Fibroblast of upper back skin (primary cell): ENCODE data around the gene TAF11L4.
"Not testable (repeated sequence)": the region's sequence is repeated elsewhere in the genome, so short reads cannot be mapped to it uniquely, and the experiment has no call there.

Experiments used
- DNase-seq: peaks from one replicate; pipeline ENCODE4 v3.0.0-alpha.2; 2013

The TAF11L4 gene

DNA sequence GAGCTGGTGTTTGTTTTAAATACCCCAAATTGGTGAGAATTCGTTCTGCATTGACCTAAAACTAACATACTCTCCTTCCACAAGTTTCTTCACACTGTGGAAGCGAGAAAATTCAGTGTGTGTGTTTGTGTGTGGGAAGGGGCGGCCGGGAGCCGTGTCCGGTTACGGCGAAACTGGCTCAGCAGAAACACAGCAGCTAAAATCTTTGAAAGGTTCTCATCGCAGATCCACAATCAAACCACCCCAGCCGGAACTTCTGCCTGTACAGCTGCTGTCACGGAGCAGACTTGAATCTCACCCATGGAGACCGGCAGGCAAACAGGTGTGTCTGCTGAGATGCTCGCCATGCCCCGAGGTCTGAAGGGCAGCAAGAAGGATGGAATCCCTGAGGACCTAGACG is at the start of gene TAF11L4:
Gene TAF11L4, plus strand, starts transcription at position 301 of the 400 bp plus-strand sequence.
- not testable (repeated sequence) for DNase-seq

DNA sequence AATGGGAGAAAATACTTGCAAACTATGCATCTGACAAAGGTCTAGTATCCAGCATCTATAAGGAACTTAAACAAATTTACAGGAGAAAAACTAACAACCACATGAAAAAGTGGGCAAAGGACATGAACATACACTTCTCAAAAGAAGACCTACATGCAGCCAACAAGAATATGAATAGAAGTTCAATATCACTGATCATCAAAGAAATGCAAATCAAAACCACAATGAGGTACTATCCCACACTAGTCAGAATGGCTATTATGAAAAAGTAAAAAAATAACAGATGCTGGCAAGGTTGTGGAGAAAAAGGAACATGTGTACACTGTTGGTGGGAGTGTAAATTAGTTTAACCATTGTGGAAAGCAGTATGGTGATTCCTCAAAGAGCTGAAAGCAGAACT is 46.5 kb upstream of the TAF11L4 start:
- DNase-seq, result not testable (repeated sequence)

DNA sequence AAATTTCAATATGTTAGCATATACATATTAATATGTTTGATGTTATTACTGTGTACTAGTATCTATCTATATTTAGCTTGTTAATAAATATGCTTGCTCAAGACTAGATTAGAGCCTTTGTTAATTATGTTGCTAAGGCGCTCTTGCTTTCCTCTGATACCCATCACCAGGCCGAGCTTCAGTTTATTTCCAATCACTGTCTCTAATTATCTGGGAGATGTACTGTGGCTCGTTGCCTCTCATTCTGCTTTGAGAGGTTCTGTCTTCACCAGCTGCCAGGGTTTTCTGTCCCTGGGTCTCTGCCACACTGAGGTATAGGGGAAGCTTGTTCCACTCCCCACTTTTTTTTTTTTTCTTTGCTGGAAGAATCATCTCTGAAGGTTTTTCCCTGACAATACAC is 44.6 kb upstream of the TAF11L4 start:
- DNase-seq, result no peak

DNA sequence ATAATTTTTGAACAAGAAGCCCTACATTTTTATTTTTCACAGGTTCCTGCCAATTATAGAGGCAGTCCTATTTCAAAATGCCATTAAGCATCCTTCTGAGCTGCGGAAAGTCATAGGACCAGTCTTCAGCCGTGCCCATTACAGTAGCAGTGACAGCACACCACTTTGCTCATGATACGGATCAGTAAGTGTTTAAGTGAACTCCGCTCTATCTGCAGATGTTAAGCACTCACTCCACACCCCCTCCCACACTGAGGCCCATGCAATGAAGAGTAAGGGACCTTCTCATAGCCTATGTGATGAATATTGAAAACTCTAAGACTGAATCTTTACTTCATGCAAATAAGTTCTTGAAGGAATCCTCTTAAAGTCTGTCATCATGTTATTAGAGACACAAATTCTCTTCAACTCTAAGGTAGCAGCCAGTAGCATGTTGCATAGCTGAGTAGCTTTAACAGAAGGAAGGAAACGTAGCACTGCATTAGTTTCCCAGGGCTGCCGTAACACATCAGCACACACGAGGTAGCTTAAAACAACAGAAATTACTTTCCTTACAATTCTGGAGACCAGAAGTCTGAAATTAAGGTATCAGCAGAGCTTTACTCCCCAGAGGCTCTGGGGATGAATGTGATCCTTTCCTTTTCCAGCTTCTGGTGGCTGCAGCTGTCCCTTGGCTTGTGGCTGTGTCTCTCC is 43.9 kb upstream of the TAF11L4 start:
- no peak for DNase-seq

DNA sequence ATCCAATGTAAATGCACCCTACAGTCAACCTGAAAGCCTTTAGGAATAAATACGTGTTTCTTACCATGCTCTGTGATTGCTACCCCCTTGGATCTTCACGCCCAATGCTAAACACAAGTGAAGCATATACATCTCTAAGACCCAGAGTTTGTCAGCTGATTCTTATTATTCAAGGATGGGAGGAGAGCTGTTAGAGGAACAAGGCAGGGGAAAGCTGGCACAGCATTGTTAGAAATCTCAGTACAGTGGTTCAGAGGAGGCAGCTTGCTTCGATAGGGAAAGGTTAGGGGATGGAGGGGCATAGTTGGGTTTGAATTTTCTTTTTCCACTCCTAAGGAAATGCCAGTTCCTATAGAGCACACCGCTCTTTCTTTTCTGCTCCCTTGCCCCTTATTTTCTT is 40.2 kb upstream of the TAF11L4 start:
- DNase-seq, result no peak

DNA sequence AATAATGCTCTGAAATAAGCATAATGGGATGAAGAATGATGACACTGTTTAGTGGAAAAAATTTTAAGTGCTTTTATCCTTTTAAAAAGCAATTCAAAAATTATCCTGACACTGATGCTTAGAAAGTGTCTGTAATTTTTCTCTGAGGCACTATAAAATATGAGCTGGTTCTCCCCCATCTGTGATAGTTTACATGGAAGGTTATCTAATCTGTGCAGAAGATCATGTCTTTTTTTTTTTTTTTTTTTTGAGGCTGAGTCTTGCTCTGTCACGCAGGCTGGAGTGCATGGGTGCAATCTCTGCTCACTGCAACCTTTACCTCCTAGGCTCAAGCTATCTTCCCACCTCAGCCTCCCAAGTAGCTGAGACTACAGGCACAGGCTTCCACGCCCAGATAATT is 38.8 kb upstream of the TAF11L4 start:
- no peak for DNase-seq

DNA sequence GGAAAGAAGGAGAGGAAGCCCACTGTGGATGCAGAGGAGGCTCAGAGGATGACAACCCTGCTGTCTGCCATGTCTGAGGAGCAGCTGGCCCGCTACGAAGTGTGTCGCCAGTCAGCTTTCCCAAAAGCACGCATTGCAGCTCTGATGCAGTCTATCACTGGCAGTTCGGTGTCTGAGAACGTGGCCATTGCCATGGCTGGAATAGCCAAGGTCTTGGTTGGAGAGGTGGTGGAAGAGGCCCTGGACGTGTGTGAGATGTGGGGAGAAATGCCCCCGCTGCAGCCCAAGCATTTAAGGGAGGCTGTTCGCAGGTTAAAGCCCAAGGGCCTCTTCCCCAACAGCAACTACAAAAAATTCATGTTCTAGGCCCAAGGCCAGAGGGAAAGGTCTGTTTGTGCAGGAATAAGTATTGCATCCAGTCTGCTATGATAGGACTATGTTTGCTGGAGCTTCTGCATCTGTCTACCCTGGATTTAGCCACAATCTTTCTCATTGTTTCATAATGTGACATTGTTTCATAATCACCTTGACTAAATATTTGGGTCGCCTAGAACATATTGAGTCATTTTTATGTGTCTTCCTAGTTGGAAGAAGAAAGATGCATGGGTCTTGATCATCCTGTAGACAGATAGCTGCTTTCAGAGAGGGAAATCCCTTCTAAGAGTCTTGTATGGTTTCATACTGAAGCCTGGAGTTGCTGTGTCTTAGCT is 35.0 kb upstream of the TAF11L4 start:
- not testable (repeated sequence) for DNase-seq

DNA sequence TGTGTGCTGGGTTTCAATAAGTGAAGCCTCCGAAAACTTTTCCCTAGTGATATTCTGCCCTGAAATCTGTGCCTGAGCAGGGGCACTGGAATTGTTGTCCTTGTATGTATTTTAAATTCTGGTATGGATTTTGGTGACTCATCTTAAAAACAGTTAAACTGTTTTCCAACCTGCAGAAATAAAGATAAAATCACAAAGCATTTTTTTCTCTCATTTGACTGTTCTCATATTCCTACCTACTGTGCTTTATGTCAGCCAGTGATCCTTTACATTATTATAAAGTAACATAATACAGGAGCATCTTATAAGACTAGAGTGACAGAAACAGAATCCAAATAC is 34.5 kb upstream of the TAF11L4 start:
- DNase-seq, result no peak

DNA sequence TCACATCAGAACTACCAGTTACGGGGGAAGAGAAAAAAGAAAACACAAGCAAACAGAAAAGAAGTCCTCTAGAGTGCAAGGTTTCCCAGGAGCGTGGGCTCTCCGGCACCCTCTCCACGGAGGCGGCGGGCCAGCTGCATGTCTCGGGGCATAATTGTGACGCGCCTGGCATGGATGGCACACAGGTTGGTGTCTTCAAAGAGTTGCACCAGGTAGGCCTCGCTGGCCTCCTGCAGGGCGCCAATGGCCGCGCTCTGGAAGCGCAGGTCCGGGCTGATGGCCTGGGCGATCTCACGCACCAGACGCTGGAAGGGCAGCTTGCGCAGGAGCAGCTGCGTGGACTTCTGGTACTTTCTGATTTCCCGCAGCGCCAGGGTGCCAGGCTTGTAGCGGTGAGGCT is 30.3 kb upstream of the TAF11L4 start:
- DNase-seq, result not testable (repeated sequence)

DNA sequence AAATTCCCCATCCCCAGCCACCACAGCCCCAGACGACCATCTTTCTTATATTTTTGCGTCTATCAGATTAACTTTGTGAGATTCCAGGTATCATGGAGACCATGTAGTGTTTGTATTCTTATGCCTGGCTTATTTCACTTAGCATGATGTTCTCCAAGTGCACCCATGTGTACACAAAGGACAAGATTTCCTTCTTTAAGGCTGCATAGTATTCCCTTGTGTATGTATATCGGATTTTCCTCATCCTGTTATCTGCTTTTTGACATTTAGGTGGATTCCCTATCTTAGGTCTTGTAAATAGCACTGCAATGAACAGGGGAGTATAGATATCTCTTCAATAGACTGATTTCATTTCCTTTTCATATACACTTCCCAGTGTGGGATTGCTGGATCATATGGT is 28.8 kb upstream of the TAF11L4 start:
- no peak for DNase-seq

DNA sequence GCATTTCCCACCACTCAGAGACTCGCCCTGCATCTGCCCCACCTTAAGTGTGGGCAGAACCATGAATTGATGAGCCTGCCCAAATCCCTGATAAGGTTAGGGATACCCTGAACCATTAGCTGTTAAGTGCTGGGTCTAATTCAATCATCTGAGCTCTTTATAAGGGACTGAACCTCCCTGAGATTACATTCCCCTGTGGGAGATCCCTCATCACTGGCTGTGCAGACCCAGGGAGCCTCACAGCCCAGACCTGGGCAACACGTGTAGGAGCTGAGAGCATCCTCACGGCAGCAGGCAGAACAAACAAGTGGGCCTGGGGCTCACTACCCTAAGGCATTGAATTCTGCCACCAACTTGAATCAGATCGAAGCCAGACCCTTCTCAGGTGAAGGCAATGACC is 24.2 kb upstream of the TAF11L4 start:
- DNase-seq, result no peak

DNA sequence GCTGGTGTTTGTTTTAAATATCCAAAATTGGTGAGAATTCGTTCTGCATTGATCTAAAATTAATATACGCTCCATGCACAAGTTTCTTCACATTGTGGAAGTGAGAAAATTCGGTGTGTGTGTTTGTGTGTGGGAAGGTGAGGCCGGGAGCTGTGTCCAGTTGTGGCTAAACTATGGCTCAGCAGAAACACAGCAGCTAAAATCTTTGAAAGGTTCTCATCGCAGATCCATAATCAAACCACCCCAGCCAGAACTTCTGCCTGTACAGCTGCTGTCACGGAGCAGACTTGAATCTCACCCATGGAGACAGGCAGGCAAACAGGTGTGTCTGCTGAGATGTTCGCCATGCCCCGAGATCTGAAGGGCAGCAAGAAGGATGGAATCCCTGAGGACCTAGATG is 23.7 kb upstream of the TAF11L4 start, which contains the start of gene TAF11L2:
Gene TAF11L2, plus strand, starts transcription at position 301 of the 400 bp plus-strand sequence.
- not testable (repeated sequence) for DNase-seq

DNA sequence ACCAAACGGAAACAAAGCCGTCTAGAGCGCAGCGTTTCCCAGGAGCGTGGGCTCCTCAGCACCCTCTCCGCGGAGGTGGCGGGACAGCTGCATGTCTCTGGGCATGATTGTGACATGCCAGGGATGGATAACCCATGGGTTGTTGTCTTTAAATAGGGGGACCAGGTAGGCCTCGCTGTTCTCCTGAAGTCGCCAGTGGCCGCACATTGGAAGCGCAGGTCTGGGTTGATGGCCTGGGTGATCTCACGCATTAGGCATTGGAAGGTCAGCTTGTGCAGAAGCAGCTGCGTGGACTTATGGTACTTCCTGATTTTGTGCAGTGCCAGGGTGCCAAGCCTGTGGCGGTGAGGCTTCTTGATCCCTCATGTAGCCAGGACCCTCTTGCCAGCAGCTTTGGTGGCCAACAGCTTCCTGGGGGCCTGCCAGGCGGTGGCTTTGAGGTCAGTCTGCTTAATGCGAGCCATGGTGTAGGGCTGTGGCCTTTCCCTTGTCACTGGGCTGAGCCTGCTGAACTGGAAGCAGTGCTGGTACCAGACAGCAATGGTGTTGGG is 9.8 kb upstream of the TAF11L4 start:
- no peak for DNase-seq

DNA sequence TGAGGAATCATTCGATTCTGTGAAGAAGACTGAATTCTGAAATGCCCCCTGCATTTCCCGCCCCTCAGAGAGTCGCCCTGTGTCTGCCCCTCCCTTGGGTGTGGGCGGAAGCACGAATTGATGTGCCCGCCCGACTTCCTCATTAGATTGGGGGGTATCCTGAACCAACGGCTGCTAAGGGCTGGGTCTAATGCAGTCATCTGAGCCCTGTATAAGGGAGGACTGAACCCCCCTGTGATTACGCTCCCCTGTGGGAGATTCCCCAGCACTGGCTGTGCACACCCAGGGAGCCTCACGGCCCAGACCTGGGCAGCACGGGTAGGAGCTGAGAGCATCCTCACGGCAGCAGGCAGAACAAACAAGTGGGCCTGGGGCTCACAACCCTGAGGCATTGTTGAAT is 4.1 kb upstream of the TAF11L4 start:
- DNase-seq, result not testable (repeated sequence)

DNA sequence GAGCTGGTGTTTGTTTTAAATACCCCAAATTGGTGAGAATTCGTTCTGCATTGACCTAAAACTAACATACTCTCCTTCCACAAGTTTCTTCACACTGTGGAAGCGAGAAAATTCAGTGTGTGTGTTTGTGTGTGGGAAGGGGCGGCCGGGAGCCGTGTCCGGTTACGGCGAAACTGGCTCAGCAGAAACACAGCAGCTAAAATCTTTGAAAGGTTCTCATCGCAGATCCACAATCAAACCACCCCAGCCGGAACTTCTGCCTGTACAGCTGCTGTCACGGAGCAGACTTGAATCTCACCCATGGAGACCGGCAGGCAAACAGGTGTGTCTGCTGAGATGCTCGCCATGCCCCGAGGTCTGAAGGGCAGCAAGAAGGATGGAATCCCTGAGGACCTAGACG is 3.5 kb upstream of the TAF11L4 start, which contains the start of gene TAF11L3:
Gene TAF11L3, plus strand, starts transcription at position 301 of the 400 bp plus-strand sequence.
- DNase-seq, result not testable (repeated sequence)

DNA sequence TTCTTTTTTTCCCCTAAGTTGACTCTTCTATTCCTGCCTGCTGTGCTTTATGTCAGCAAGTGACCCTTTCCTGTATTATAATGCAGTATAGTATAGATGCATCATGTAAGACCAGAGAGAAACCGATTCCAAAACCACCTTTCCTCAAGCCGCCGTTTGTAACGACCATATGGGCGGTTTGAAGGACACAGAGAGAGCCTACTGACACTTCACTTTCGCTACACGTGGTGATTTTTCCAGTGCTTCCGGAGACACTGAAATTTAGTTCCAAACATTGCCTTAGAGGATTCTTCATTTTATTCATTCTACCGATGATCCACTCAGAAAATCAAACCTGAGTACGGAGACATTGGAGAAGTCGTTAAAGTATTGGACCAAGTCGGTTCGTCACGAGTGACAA is 2.1 kb upstream of the TAF11L4 start:
- not testable (repeated sequence) for DNase-seq

DNA sequence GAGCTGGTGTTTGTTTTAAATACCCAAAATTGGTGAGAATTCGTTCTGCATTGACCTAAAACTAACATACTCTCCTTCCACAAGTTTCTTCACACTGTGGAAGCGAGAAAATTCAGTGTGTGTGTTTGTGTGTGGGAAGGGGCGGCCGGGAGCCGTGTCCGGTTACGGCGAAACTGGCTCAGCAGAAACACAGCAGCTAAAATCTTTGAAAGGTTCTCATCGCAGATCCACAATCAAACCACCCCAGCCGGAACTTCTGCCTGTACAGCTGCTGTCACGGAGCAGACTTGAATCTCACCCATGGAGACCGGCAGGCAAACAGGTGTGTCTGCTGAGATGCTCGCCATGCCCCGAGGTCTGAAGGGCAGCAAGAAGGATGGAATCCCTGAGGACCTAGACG is 3.3 kb downstream of the TAF11L4 start, which contains the start of gene TAF11L5:
Gene TAF11L5, plus strand, starts transcription at position 301 of the 400 bp plus-strand sequence.
- DNase-seq, result not testable (repeated sequence)

DNA sequence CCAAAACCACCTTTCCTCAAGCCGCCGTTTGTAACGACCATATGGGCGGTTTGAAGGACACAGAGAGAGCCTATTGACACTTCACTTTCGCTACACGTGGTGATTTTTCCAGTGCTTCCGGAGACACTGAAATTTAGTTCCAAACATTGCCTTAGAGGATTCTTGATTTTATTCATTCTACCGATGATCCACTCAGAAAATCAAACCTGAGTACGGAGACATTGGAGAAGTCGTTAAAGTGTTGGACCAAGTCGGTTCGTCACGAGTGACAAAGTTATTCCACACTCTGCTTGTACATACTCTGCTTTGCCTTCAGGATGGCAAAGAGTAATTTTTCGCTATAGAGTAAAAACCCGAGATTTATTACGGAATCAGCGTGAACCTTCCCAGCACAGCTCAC is 4.9 kb downstream of the TAF11L4 start:
- DNase-seq, result not testable (repeated sequence)

DNA sequence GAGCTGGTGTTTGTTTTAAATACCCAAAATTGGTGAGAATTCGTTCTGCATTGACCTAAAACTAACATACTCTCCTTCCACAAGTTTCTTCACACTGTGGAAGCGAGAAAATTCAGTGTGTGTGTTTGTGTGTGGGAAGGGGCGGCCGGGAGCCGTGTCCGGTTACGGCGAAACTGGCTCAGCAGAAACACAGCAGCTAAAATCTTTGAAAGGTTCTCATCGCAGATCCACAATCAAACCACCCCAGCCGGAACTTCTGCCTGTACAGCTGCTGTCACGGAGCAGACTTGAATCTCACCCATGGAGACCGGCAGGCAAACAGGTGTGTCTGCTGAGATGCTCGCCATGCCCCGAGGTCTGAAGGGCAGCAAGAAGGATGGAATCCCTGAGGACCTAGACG is 6.8 kb downstream of the TAF11L4 start, which contains the start of gene TAF11L6:
Gene TAF11L6, plus strand, starts transcription at position 301 of the 400 bp plus-strand sequence.
- DNase-seq, result not testable (repeated sequence)
